H9 (cell line): Measurements from ENCODE around the gene CERK. TPM values are rescaled to one million over a fixed set of nuclear protein-coding genes. Genes with fewer than 3 reads are reported as not detected.

Experiments used
- DNase-seq: peaks from one replicate; pipeline ENCODE4 v3.0.0-alpha.2; 2017
- H2AFZ ChIP-seq: one replicate; pipeline ENCODE4 v1.6.1; 2013; ENCODE audit warnings: mild to moderate bottlenecking, low read length, control low read depth, moderate library complexity
- H2AK5ac ChIP-seq: 2 replicates; pipeline ENCODE4 v1.6.1; 2013; ENCODE audit warnings: low read length, control low read depth, mixed read lengths; ENCODE audit not compliant: insufficient read length
- H2BK120ac ChIP-seq: one replicate; pipeline ENCODE4 v1.6.1; 2013; ENCODE audit warnings: low read depth, mild to moderate bottlenecking, low read length, control low read depth, inconsistent platforms; ENCODE audit not compliant: poor library complexity, severe bottlenecking
- H2BK12ac ChIP-seq: 2 replicates; pipeline ENCODE4 v1.6.1; 2013; ENCODE audit warnings: low read length, control low read depth, mixed read lengths, low read depth; ENCODE audit not compliant: insufficient read length
- H2BK15ac ChIP-seq: 2 replicates; pipeline ENCODE4 v1.6.1; 2013; ENCODE audit warnings: low read depth, low read length, control low read depth
- H2BK20ac ChIP-seq: one replicate; pipeline ENCODE4 v1.6.1; 2013; ENCODE audit warnings: low read depth, mild to moderate bottlenecking, low read length, control low read depth, inconsistent platforms; ENCODE audit not compliant: poor library complexity, severe bottlenecking
- H2BK5ac ChIP-seq: 2 replicates; pipeline ENCODE4 v1.6.1; 2013; ENCODE audit warnings: low read length, control low read depth, mixed read lengths; ENCODE audit not compliant: insufficient read length
- H3K14ac ChIP-seq: 2 replicates; pipeline ENCODE4 v1.6.1; 2013; ENCODE audit warnings: low read length, control low read depth; ENCODE audit not compliant: insufficient read depth
- H3K18ac ChIP-seq: 2 replicates; pipeline ENCODE4 v1.6.1; 2013; ENCODE audit warnings: low read depth, mild to moderate bottlenecking, mixed read lengths, low read length, control low read depth; ENCODE audit not compliant: insufficient read length
- H3K23ac ChIP-seq: 2 replicates; pipeline ENCODE4 v1.6.1; 2013; ENCODE audit warnings: low read length, control low read depth, mixed read lengths, low read depth; ENCODE audit not compliant: insufficient read length
- H3K23me2 ChIP-seq: 2 replicates; pipeline ENCODE4 v1.6.1; 2013; ENCODE audit warnings: low read depth, mild to moderate bottlenecking, mixed read lengths, low read length, control low read depth; ENCODE audit not compliant: insufficient read length, poor library complexity, severe bottlenecking
- H3K27ac ChIP-seq: 2 replicates; pipeline ENCODE4 v1.5.1; 2013; ENCODE audit warnings: low read length, control low read depth, mixed read lengths, low read depth; ENCODE audit not compliant: insufficient read length
- H3K27me3 ChIP-seq: 2 replicates; pipeline ENCODE4 v1.6.1; 2013; ENCODE audit warnings: low read length, control low read depth, inconsistent platforms; ENCODE audit not compliant: insufficient read depth
- H3K4ac ChIP-seq: 2 replicates; pipeline ENCODE4 v1.6.1; 2013; ENCODE audit warnings: low read depth, mild to moderate bottlenecking, control low read depth, inconsistent platforms, low read length, moderate library complexity
- H3K4me1 ChIP-seq: 2 replicates; pipeline ENCODE4 v1.6.1; 2013; ENCODE audit warnings: low read length, control low read depth, inconsistent platforms; ENCODE audit not compliant: insufficient read depth
- H3K4me2 ChIP-seq: 2 replicates; pipeline ENCODE4 v1.6.1; 2013; ENCODE audit warnings: low read length, control low read depth, mixed read lengths; ENCODE audit not compliant: insufficient read length, insufficient read depth
- H3K56ac ChIP-seq: 2 replicates; pipeline ENCODE4 v1.6.1; 2013; ENCODE audit warnings: low read depth, mild to moderate bottlenecking, mixed read lengths, low read length, control low read depth; ENCODE audit not compliant: insufficient read length
- H3K79me1 ChIP-seq: 2 replicates; pipeline ENCODE4 v1.6.1; 2013; ENCODE audit warnings: low read depth, mild to moderate bottlenecking, moderate library complexity, low read length, control low read depth, inconsistent platforms; ENCODE audit not compliant: insufficient read depth, poor library complexity, severe bottlenecking
- H3K79me2 ChIP-seq: 2 replicates; pipeline ENCODE4 v1.6.1; 2013; ENCODE audit warnings: low read length, control low read depth, inconsistent platforms; ENCODE audit not compliant: insufficient read depth
- H3K9ac ChIP-seq: 2 replicates; pipeline ENCODE4 v1.6.1; 2013; ENCODE audit warnings: low read length, control low read depth, mixed read lengths; ENCODE audit not compliant: insufficient read length; ENCODE audit errors: extremely low read depth
- H3K9me3 ChIP-seq: one replicate; pipeline ENCODE4 v1.6.1; 2013; ENCODE audit warnings: low read depth, low read length, inconsistent platforms; ENCODE audit not compliant: control insufficient read depth
- H3T11ph ChIP-seq: one replicate; pipeline ENCODE4 v1.6.1; 2013; ENCODE audit warnings: mild to moderate bottlenecking, low read length, control low read depth, inconsistent platforms
- H4K20me1 ChIP-seq: one replicate; pipeline ENCODE4 v1.6.1; 2013; ENCODE audit not compliant: control insufficient read depth, insufficient read length, insufficient read depth
- H4K5ac ChIP-seq: 2 replicates; pipeline ENCODE4 v1.6.1; 2013; ENCODE audit warnings: low read depth, mild to moderate bottlenecking, mixed read lengths, low read length, control low read depth; ENCODE audit not compliant: insufficient read length
- H4K8ac ChIP-seq: replicated peaks from 2 replicates; pipeline ENCODE4 v1.6.1; 2013; ENCODE audit warnings: low read length, control low read depth, mixed read lengths, low read depth; ENCODE audit not compliant: insufficient read length
- H4K91ac ChIP-seq: 2 replicates; pipeline ENCODE4 v1.6.1; 2013; ENCODE audit warnings: low read depth, mild to moderate bottlenecking, moderate library complexity, mixed read lengths, low read length, control low read depth; ENCODE audit not compliant: insufficient read length
- H3K27ac Mint-ChIP-seq, 3 experiments: 2 replicates in 2 of 3; 3 replicates in 1 of 3; pipeline ENCODE4 v1.8.0; 2020 to 2021; ENCODE audit warnings: mixed read lengths in 3 of 3, mild to moderate bottlenecking in 1 of 3, moderate library complexity in 1 of 3
- H3K27me3 Mint-ChIP-seq: 2 replicates; pipeline ENCODE4 v1.8.0; 2021; ENCODE audit warnings: low read depth, mild to moderate bottlenecking, moderate library complexity, mixed read lengths
- H3K36me3 Mint-ChIP-seq, 3 experiments: 2 replicates in 2 of 3; 3 replicates in 1 of 3; pipeline ENCODE4 v1.8.0; 2020 to 2021; ENCODE audit warnings: low read depth in 3 of 3, mixed read lengths in 3 of 3; ENCODE audit not compliant: insufficient read depth in 1 of 3
- H3K4me1 Mint-ChIP-seq, 2 experiments: 2 replicates each; pipeline ENCODE4 v1.8.0; 2020; ENCODE audit warnings: mixed read lengths in 2 of 2
- H3K4me3 Mint-ChIP-seq, 2 experiments: 2 replicates in 1 of 2; 3 replicates in 1 of 2; pipeline ENCODE4 v1.8.0; 2020 to 2021; ENCODE audit warnings: mild to moderate bottlenecking in 2 of 2, mixed read lengths in 2 of 2, moderate library complexity in 1 of 2
- H3K9me3 Mint-ChIP-seq, 2 experiments: 2 replicates in 1 of 2; 3 replicates in 1 of 2; pipeline ENCODE4 v1.8.0; 2020; ENCODE audit warnings: mild to moderate bottlenecking in 2 of 2, mixed read lengths in 2 of 2, moderate library complexity in 1 of 2
- WGBS: extraction: QIAGEN DNeasy Blood & Tissue Kit; methylation state at CpG from one replicate; pipeline ENCODE4 v1.1.7; 2013; ENCODE audit warnings: missing lambda C conversion rate, low lambda C conversion rate, mixed read lengths; ENCODE audit not compliant: insufficient read length; ENCODE audit errors: extremely low coverage; 5-methylcytosine and 5-hydroxymethylcytosine counted together
- total RNA-seq: library from RNA; stranded (reverse); gene quantifications from 2 replicates; pipeline ENCODE4 v1.2.1, GENCODE V29; 2021
- TF ChIP-seq, protein P1 (sequence below): fragments of 200-600 bp; sonication (generic); conservative IDR thresholded peaks from 3 replicates; pipeline ENCODE4 v1.8.0; 2021; ENCODE audit warnings: antibody characterized with exemption, mild to moderate bottlenecking

Gene CERK
- total RNA-seq, 1 experiment from 2014 or later = 47.1 TPM

DNA sequence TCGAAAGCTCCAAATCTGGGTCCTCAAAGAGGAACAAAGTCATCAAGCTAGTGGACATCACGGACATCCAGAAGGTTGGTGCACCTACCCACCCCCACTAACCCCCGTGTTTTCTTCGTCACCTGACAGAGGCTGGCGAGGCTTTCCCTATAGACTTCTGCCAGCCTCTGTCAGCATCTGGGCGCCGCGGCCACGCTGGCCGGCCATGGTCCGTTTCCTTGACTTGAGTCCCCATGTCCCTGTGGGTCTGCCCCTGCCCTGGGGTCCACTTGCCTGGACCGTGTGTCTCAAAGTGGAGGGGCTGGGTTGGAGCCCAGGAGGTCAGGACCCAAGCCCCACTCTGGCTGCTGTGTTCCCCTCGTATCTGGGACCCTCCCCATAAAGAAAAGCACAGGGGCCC is 62.6 kb downstream of the CERK start:
- H3K23me2 ChIP-seq = no peaks in the 10 kb centered on the region
- no peak overlapping the region for H2BK5ac ChIP-seq
- H3K27me3 Mint-ChIP-seq = no peaks in the 10 kb centered on the region
- no peak for DNase-seq
- H2AK5ac ChIP-seq = no peak overlapping the region
- H3K4me3 Mint-ChIP-seq = no peak overlapping the region
- H3K4me2 ChIP-seq = no peak overlapping the region
- no peak overlapping the region for H3K23ac ChIP-seq
- H3K9me3 ChIP-seq = no peaks in the 10 kb centered on the region
- H4K8ac ChIP-seq = no peak overlapping the region
- no peak overlapping the region for H3K27ac Mint-ChIP-seq
- no peak overlapping the region; the same call in 1 of the 2 replicates for H3K14ac ChIP-seq
- H4K5ac ChIP-seq = no peak overlapping the region
- H3K27me3 ChIP-seq = no peaks in the 10 kb centered on the region
- H4K20me1 ChIP-seq = no peaks in the 10 kb centered on the region
- no peak overlapping the region for H4K91ac ChIP-seq
- no peak overlapping the region for H3T11ph ChIP-seq
- no peak overlapping the region for H3K4ac ChIP-seq
- no peaks in the 10 kb centered on the region for H3K4me1 ChIP-seq
- H2BK15ac ChIP-seq = no peak overlapping the region
- no peak overlapping the region for H3K18ac ChIP-seq
- no peaks in the 10 kb centered on the region for H3K9me3 Mint-ChIP-seq
- H2BK12ac ChIP-seq = no peak overlapping the region
- no peaks in the 10 kb centered on the region for H3K79me2 ChIP-seq
- WGBS = no CpG with 5 or more reads among the region's 13 CpGs
- TF ChIP-seq, protein P1, sequence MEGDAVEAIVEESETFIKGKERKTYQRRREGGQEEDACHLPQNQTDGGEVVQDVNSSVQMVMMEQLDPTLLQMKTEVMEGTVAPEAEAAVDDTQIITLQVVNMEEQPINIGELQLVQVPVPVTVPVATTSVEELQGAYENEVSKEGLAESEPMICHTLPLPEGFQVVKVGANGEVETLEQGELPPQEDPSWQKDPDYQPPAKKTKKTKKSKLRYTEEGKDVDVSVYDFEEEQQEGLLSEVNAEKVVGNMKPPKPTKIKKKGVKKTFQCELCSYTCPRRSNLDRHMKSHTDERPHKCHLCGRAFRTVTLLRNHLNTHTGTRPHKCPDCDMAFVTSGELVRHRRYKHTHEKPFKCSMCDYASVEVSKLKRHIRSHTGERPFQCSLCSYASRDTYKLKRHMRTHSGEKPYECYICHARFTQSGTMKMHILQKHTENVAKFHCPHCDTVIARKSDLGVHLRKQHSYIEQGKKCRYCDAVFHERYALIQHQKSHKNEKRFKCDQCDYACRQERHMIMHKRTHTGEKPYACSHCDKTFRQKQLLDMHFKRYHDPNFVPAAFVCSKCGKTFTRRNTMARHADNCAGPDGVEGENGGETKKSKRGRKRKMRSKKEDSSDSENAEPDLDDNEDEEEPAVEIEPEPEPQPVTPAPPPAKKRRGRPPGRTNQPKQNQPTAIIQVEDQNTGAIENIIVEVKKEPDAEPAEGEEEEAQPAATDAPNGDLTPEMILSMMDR = no peak
- no peak overlapping the region for H3K9ac ChIP-seq
- no peak overlapping the region for H2BK20ac ChIP-seq
- H3K36me3 Mint-ChIP-seq = peaks cover 0 to 3% (median 0%) of the 10 kb centered on the region in 3 experiments; a peak in 1 of 7 replicates
- no peaks in the 10 kb centered on the region for H3K4me1 Mint-ChIP-seq
- H3K27ac ChIP-seq = no peak overlapping the region
- H2AFZ ChIP-seq = no peak overlapping the region
- no peak overlapping the region for H3K56ac ChIP-seq
- H3K79me1 ChIP-seq = no peaks in the 10 kb centered on the region
- no peak overlapping the region for H2BK120ac ChIP-seq
